T-helper 1 cell (primary cell): ENCODE measurements around the gene TRMO.
"Not testable (repeated sequence)": the region's sequence is repeated elsewhere in the genome, so short reads cannot be mapped to it uniquely, and the experiment has no call there.

Source experiments
- DNase-seq, 5 donors: peaks; one replicate each; pipeline ENCODE4 v3.0.0-alpha.2; 2012 to 2020
- total RNA-seq, 4 donors: gene quantifications; one replicate each; lab custom pipeline; 2026; lab: John Stamatoyannopoulos, UW

The TRMO gene
- 35.1 to 76.8 (median 53.7) reads per million in 4 donors for total RNA-seq

- peak; percentile 95 to 99 (median 97) for DNase-seq
Observed at GRCh38 chr9:97921959-97922724, at the start of gene TRMO. TSS of gene TRMO (minus strand) at chr9:97922500. CDS start at chr9:97922493, 7 bp downstream.

GRCh38 chr9:97970165-97970564, 47.9 kb upstream of the TRMO start:
- DNase-seq = no peak

- DNase-seq = no peak
Observed at GRCh38 chr9:97969014-97969413, 46.7 kb upstream of the TRMO start.

- DNase-seq = no peak
Observed at GRCh38 chr9:97966493-97966892, 44.2 kb upstream of the TRMO start.

- DNase-seq = no peak
Observed at GRCh38 chr9:97964901-97965300, 42.6 kb upstream of the TRMO start.

GRCh38 chr9:97963232-97963631, 40.9 kb upstream of the TRMO start:
- no peak for DNase-seq

- DNase-seq = no peak
Observed at GRCh38 chr9:97962575-97962974, 40.3 kb upstream of the TRMO start.

- DNase-seq = no peak
Observed at GRCh38 chr9:97962136-97962535, 39.8 kb upstream of the TRMO start.

GRCh38 chr9:97961361-97961760, 39.1 kb upstream of the TRMO start:
- DNase-seq = no peak

- not testable (repeated sequence) for DNase-seq
Observed at GRCh38 chr9:97960678-97961328, 38.5 kb upstream of the TRMO start.

- no peak for DNase-seq
Observed at GRCh38 chr9:97959585-97959984, 37.3 kb upstream of the TRMO start.

- DNase-seq = no peak
Observed at GRCh38 chr9:97958812-97959511, 36.7 kb upstream of the TRMO start.

- DNase-seq = no peak
Observed at GRCh38 chr9:97956331-97956730, 34.0 kb upstream of the TRMO start.

- peak; percentile 16 to 65 (median 34) for DNase-seq
Observed at GRCh38 chr9:97954550-97954989, 32.3 kb upstream of the TRMO start.

- DNase-seq = peak in 1 of 5 donors; percentile 36
Observed at GRCh38 chr9:97950873-97951272, 28.6 kb upstream of the TRMO start.

GRCh38 chr9:97947094-97947493, 24.8 kb upstream of the TRMO start:
- not testable (repeated sequence) for DNase-seq

GRCh38 chr9:97945470-97945869, 23.2 kb upstream of the TRMO start:
- DNase-seq = not testable (repeated sequence)

GRCh38 chr9:97944612-97945011, 22.3 kb upstream of the TRMO start:
- no peak for DNase-seq

GRCh38 chr9:97943308-97943855, 21.1 kb upstream of the TRMO start:
- no peak for DNase-seq

GRCh38 chr9:97941323-97941722, 19.0 kb upstream of the TRMO start:
- DNase-seq = no peak

- no peak for DNase-seq
Observed at GRCh38 chr9:97940741-97941140, 18.4 kb upstream of the TRMO start.

GRCh38 chr9:97940233-97940632, 17.9 kb upstream of the TRMO start:
- DNase-seq = no peak

GRCh38 chr9:97938081-97938644, 15.9 kb upstream of the TRMO start, which contains the start of gene HEMGN:
TSS of gene HEMGN (minus strand) at chr9:97938172. CDS start at chr9:97938136, 36 bp downstream.
- peak in 4 of 5 donors; percentile 20 to 44 (median 32) for DNase-seq
